ENCODE measurements around the gene TAP1.

The TAP1 gene

DNA sequence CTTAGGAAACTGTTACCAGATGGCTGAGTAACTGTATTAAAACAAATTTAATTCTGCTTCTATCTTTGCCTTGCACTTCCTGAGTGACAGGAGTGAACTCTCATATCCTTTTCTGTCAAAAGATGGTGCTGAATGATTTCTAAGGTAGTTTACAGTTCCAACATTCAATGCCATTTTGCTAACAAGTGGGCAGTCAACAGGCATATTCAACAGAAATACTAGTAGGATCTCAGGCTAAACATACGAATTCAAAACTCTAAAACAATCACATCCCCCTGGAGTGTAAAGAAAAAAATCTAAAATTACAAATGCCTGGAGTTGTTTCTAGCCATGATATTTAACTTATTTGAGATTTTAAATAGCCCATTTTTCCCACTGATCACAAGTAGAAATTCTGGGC is 7.2 kb upstream of the TAP1 start:
- DNase-seq = no peak

GRCh38 chr6:32858194-32858593 is 4.7 kb upstream of the TAP1 start:
- DNase-seq = no peak

DNA sequence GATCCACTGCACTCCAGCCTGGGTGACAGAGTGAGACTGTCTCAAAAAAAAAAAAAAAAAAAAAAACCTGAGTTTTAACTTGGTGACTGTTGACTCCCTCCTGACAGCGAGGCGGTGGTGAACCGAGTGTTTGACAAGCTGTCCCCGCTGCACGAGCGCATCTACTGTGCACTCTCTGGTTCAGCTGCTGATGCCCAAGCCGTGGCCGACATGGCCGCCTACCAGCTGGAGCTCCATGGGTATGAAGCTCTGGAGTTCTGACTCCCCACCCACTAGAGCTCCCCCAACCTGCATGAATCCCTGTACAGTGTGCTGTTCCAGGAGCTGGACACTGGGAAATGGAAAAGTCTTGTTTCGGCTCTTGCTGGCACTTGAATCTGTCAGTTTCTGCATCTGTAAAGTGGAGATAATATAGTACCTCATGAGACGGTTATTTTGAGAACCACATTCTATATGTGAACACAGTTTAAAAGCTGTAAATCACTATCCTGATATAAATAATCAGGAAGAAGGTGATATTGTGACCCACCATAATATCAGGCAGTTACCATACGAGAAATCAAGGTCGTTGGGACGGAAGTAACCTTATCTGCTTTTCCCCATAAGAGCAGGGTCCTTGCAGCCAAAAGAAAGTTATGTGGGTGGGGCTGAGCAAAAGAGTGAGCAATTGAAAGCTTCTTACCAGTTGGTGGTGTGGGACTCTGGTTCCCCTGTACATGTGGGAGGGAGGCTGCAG is 3.8 kb upstream of the TAP1 start:
- DNase-seq = no peak

- no peak for DNase-seq
These were observed 2.1 kb upstream of the TAP1 start for GRCh38 chr6:32855467-32856174.

GRCh38 chr6:32854376-32855178 is 1.1 kb upstream of the TAP1 start:
- peak; percentile 54 for DNase-seq

GRCh38 chr6:32852844-32853540 is 512 bp downstream of the TAP1 start:
- peak; percentile 45 for DNase-seq

DNA sequence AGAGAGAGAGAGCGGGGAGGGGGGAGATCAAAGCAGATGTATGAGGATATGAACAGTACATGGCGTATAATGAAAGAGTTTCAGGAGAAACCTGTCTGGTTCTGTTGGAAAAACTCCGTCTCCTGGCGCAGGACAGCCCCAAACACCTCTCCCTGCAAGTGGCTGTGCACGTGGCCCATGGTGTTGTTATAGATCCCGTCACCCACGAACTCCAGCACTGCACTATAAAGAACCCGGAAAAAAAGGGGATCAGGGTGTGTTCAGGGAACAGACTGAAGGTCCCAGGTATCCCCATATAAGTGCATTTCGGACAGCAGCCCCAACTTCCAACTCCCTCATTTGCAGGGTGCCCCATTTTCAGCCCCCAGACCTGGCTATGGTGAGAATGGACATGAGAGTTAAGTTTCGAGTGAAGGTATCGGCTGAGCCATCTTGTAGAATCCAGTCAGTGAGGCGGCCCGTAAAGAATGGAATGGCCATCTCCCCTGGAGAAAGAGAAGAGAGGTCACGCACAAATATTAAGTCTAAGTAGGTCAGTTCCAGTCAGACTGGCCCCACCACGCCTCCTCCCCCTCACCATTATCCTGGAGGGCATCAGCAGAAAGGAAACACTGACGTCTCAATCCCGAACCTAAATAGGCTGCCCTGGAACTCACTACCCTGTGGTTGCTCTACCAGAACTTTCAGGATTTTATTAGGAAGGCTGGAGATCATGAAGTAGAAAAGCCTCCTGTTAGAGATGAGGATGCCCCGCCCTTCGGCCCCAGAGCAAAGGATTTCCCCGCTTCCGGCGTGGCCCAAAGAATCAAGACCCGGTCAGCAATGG is 1.3 kb downstream of the TAP1 start:
- DNase-seq = peak; percentile 29

GRCh38 chr6:32851025-32851424 is 2.5 kb downstream of the TAP1 start:
- no peak for DNase-seq

GRCh38 chr6:32849126-32849525 is 4.4 kb downstream of the TAP1 start:
- no peak for DNase-seq

DNA sequence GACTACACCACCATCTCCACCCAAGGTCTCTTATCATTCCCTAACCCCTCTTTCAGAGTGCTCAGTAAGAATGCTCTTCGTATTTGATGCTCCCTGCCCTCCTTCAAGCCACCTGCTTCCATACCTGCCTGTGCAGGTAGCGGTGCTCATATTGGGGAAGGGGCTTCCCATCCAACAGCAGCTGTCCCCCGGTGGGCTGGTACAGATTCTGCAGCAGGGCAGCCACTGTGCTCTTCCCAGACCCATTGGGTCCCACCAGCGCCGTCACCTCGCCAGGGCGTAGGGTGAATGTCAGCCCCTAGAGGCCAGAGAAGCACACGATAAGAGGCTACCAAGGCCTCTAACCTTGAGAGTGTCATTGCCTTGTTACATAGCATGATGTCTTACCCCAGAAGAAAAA is 5.7 kb downstream of the TAP1 start:
- no peak for DNase-seq

DNA sequence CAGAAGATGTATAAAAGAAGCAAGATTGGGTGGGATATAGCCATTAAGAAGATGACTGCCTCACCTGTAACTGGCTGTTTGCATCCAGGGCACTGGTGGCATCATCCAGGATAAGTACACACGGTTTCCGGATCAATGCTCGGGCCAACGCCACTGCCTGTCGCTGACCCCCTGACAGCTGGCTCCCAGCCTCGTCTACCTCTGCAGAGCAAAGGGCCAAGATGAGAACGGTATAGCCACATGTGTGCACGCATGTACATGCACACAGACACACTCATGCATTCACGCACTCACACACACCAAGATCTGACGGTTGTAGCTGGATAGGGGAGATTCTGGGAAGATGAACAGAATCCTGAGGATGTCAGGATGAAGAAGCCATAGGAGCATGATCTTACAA is 6.5 kb downstream of the TAP1 start:
- DNase-seq = no peak

GRCh38 chr6:32845384-32845884 is 8.1 kb downstream of the TAP1 start:
- DNase-seq = peak; percentile 25

- DNase-seq = no peak
These were observed 8.6 kb downstream of the TAP1 start for GRCh38 chr6:32844839-32845383.

GRCh38 chr6:32843979-32844838 is 9.3 kb downstream of the TAP1 start, which contains the start of gene PSMB8:
Gene PSMB8, minus strand, starts transcription at chr6:32844047. Its CDS starts 51 bp downstream, at chr6:32843996.
- DNase-seq = peak; percentile 97

- no peak for DNase-seq
These were observed 10.0 kb downstream of the TAP1 start for GRCh38 chr6:32843331-32843978.

DNA sequence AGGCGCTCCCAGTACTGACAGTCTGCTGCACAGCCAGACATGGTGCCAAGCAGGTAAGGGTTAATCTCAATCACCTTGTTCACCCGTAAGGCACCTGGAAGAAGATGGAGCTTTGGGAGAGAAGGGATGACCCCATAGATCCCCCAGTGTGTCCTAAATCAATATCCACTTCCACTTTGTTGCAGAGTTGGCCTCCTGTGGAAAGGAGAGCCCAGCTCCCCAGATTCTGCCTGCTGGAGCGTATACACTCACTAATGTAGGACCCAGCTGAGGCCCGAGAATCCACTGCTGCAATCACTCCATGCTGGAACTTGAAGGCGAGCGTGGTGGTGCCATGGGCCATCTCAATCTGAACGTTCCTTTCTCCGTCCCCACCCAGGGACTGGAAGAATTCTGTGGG is 10.8 kb downstream of the TAP1 start:
- no peak for DNase-seq

DNA sequence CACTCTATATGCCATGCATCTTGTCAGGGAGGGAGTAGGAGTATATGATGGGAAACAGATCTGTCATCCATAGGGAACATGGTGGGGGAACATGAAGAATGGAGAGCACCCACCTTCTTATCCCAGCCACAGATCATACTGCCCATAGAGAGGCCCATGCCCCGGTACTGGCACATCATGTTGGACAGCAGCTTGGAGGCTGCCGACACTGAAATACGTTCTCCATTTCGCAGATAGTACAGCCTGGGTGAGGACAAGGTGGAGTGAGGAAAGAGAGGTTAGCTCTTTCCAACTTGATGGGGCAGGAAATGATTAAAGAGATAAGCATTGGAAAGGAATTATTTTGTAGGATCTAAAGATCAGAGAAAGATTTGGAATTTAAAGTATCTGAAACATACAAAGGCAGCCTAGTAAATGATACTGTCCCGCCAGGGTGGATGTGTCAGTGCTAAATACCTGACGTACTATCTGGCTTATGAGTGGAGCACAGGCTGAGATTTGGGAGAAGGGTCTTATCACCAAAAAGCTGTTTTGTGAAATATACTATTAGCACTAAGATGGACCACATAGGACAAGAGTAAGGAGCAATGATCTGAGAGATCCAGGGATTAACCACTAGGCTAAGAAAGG is 11.4 kb downstream of the TAP1 start:
- DNase-seq = no peak

DNA sequence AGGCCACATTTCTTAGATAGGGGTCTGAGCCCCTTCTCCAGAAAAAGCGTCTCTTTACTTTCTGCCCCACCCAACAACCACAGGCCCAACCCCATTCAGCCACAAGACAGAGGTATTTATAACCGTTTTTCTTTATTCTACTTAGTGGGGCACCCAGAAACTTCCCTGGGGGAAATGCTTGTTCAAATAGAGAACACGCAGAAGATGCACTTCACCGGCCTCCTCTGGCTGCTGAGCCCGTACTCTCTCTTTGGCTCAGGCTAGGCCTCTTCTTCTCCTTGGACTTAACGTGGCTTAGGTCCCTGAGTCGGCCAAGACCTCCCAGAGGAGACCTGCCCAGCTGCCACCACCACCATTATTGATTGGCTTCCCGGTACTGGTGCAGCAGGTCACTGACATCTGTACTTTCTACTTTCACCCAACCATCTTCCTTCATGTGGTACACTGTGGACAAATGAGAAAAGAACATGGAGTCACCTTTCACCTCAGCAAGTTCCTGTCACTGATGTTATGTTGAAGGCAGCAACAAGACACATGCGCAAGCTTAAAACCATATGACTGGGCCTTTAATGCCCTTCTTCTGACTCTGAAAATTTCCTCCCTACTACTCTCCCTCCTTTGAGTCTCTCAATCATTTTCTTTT is 12.8 kb downstream of the TAP1 start:
- DNase-seq = no peak

DNA sequence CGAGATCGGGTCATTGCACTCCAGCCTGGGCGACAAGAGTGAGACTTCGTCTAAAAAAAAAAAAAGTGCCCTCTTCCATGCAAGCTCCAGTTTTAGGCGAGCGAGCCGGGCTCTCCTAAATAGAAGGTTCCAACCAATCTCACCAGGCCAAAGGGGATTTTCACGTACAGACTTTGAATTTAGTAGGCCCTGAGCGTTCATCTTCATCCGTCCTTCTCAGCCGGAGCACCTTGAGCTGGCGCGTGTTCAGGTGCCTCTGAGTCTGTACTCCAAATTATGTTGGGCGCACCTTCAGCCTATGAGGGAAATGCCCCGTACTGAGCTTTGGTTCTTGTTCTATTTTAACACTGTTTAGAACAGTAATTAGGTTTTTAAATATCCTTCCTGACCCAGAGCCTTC is 14.1 kb downstream of the TAP1 start:
- DNase-seq = no peak

Measured in NK-92 treated with Interleukin-12 subunit alpha and Interleukin-12 subunit beta, amount 100 ng/mL, for 24 hours (cell line).